SK-N-SH treated with all-trans-retinoic acid at 6 μM for 48 hours (cell line): Measurements from ENCODE around the gene ZMIZ1.

ENCODE experiments used
- ARNTL ChIP-seq: fragments of 450-650 bp; formaldehyde crosslinking; IDR thresholded peaks from 2 replicates; pipeline ENCODE4 v1.5.0; 2020; ENCODE audit warnings: low read depth, mild to moderate bottlenecking, moderate library complexity, borderline replicate concordance
- BACH2 ChIP-seq: fragments of 250-450 bp; sonication (Bioruptor Pico); IDR thresholded peaks from 2 replicates; pipeline ENCODE4 v1.9.0; 2021; ENCODE audit warnings: mild to moderate bottlenecking, borderline replicate concordance
- CSRNP3 ChIP-seq: fragments of 250-450 bp; sonication (Bioruptor Pico); IDR thresholded peaks from 2 replicates; pipeline ENCODE4 v1.5.1; 2021; ENCODE audit warnings: mild to moderate bottlenecking, moderate library complexity
- ESRRG ChIP-seq: fragments of 250-450 bp; sonication (Bioruptor Pico); IDR thresholded peaks from 2 replicates; pipeline ENCODE4 v1.6.1; 2021; ENCODE audit warnings: mild to moderate bottlenecking
- GLIS3 ChIP-seq: fragments of 250-450 bp; sonication (Bioruptor Pico); IDR thresholded peaks from 2 replicates; pipeline ENCODE4 v1.5.0; 2020; ENCODE audit warnings: mild to moderate bottlenecking, moderate library complexity
- ISL1 ChIP-seq: fragments of 250-450 bp; sonication (Bioruptor Pico); IDR thresholded peaks from 2 replicates; pipeline ENCODE4 v2.1.2; 2022; ENCODE audit warnings: mild to moderate bottlenecking, moderate library complexity
- OSR1 ChIP-seq: fragments of 250-450 bp; sonication (Bioruptor Pico); IDR thresholded peaks from 2 replicates; pipeline ENCODE4 v1.8.0; 2022; ENCODE audit warnings: moderate library complexity, mild to moderate bottlenecking, inconsistent platforms
- PATZ1 ChIP-seq: fragments of 250-450 bp; sonication (Bioruptor Pico); IDR thresholded peaks from 2 replicates; pipeline ENCODE4 v1.8.0; 2020; ENCODE audit warnings: mild to moderate bottlenecking, moderate library complexity, borderline replicate concordance
- RARB ChIP-seq: fragments of 250-450 bp; sonication (Bioruptor Pico); IDR thresholded peaks from 2 replicates; pipeline ENCODE4 v1.8.0; 2021; ENCODE audit warnings: mild to moderate bottlenecking, moderate library complexity
- ZC3H10 ChIP-seq: fragments of 250-450 bp; sonication (Bioruptor Pico); IDR thresholded peaks from 2 replicates; pipeline ENCODE4 v1.5.1; 2021; ENCODE audit warnings: mild to moderate bottlenecking, moderate library complexity
- ZFP3 ChIP-seq: fragments of 250-450 bp; sonication (Bioruptor Pico); IDR thresholded peaks from 2 replicates; pipeline ENCODE4 v1.5.0; 2020; ENCODE audit warnings: mild to moderate bottlenecking, moderate library complexity
- ZFP30 ChIP-seq: fragments of 450-650 bp; formaldehyde crosslinking; IDR thresholded peaks from 2 replicates; pipeline ENCODE4 v1.5.0; 2022; ENCODE audit warnings: mild to moderate bottlenecking, moderate library complexity
- TF ChIP-seq, protein P1 (sequence below): fragments of 250-450 bp; sonication (Bioruptor Pico); IDR thresholded peaks from 2 replicates; pipeline ENCODE4 v1.5.1; 2020; ENCODE audit warnings: low read depth, mild to moderate bottlenecking, moderate library complexity

GRCh38 chr10:79063071-79063491, 5.7 kb upstream of the ZMIZ1 start:
- TF ChIP-seq ZFP30 (CRISPR knock-in tag) (no peak), CSRNP3 (CRISPR knock-in tag) (no peak), ZFP3 (CRISPR knock-in tag) (no peak), PATZ1 (CRISPR knock-in tag) (no peak), OSR1 (no peak), ISL1 (no peak), BACH2 (CRISPR knock-in tag) (no peak), GLIS3 (CRISPR knock-in tag) (no peak), ARNTL (no peak), ZC3H10 (CRISPR knock-in tag) (no peak), RARB (CRISPR knock-in tag) (no peak), ESRRG (no peak)
- TF ChIP-seq, protein P1, sequence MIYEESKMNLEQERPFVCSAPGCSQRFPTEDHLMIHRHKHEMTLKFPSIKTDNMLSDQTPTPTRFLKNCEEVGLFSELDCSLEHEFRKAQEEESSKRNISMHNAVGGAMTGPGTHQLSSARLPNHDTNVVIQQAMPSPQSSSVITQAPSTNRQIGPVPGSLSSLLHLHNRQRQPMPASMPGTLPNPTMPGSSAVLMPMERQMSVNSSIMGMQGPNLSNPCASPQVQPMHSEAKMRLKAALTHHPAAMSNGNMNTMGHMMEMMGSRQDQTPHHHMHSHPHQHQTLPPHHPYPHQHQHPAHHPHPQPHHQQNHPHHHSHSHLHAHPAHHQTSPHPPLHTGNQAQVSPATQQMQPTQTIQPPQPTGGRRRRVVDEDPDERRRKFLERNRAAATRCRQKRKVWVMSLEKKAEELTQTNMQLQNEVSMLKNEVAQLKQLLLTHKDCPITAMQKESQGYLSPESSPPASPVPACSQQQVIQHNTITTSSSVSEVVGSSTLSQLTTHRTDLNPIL (CRISPR knock-in tag), result no peak
